GM12878 (cell line): ENCODE results near the gene PPARD.

Experiments
- CBX3 ChIP-seq: fragments of 200-600 bp; sonication (generic); IDR thresholded peaks from 2 replicates; pipeline ENCODE4 v1.6.1; 2016; ENCODE audit warnings: low read depth, borderline replicate concordance
- KLF5 ChIP-seq: fragments of 450-650 bp; IDR thresholded peaks from 2 replicates; pipeline ENCODE4 v1.6.1; 2014; ENCODE audit warnings: mild to moderate bottlenecking; ENCODE audit not compliant: partially characterized antibody
- POLR2AphosphoS2 ChIP-seq: IDR thresholded peaks from 2 replicates; pipeline ENCODE4 v1.6.1; 2011; ENCODE audit warnings: low read depth, mild to moderate bottlenecking, low read length, improper control_type of control experiment, moderate library complexity

- TF ChIP-seq CBX3 (no peak), POLR2AphosphoS2 (no peak), KLF5 (no peak)
Observed at GRCh38 chr6:35465646-35466045, 123.3 kb downstream of the PPARD start.
